ENCODE results near the gene ZBTB21. TPM values are rescaled to one million over a fixed set of nuclear protein-coding genes. Genes with fewer than 3 reads are reported as not detected.
"Not testable (repeated sequence)": the region's sequence is repeated elsewhere in the genome, so short reads cannot be mapped to it uniquely, and the experiment has no call there.

ZBTB21 gene
- polyA plus RNA-seq, 4 donors = 9.7 to 12.0 (median 11.6) TPM

GRCh38 chr21:41954654-41955499 is 55.3 kb downstream of the ZBTB21 start:
- DNase-seq (ENCODE audit: low read depth in 4 of 4, low spot score in 3 of 4) = no peak

- no peak for DNase-seq (ENCODE audit: low read depth in 4 of 4, low spot score in 3 of 4)
These were observed 56.1 kb downstream of the ZBTB21 start, which contains the start of gene C2CD2 for GRCh38 chr21:41953831-41954653. Gene C2CD2 (minus strand): TSS chr21:41954018. CDS start chr21:41953648, 370 bp downstream.

- no peak for DNase-seq (ENCODE audit: low read depth in 4 of 4, low spot score in 3 of 4)
These were observed 56.8 kb downstream of the ZBTB21 start for GRCh38 chr21:41953249-41953830.

GRCh38 chr21:41952568-41953248 is 57.5 kb downstream of the ZBTB21 start:
- DNase-seq (ENCODE audit: low read depth in 4 of 4, low spot score in 3 of 4) = no peak

GRCh38 chr21:41951876-41952567 is 58.1 kb downstream of the ZBTB21 start:
- no peak for DNase-seq (ENCODE audit: low read depth in 4 of 4, low spot score in 3 of 4)

- DNase-seq (ENCODE audit: low read depth in 4 of 4, low spot score in 3 of 4) = no peak
These were observed 59.2 kb downstream of the ZBTB21 start for GRCh38 chr21:41950941-41951351.

GRCh38 chr21:41949631-41950030 is 60.5 kb downstream of the ZBTB21 start:
- not testable (repeated sequence) for DNase-seq (ENCODE audit: low read depth in 4 of 4, low spot score in 3 of 4)

GRCh38 chr21:41948901-41949300 is 61.3 kb downstream of the ZBTB21 start:
- no peak for DNase-seq (ENCODE audit: low read depth in 4 of 4, low spot score in 3 of 4)

- DNase-seq (ENCODE audit: low read depth in 4 of 4, low spot score in 3 of 4) = no peak
These were observed 61.9 kb downstream of the ZBTB21 start for GRCh38 chr21:41948078-41948895.

- no peak for DNase-seq (ENCODE audit: low read depth in 4 of 4, low spot score in 3 of 4)
These were observed 64.2 kb downstream of the ZBTB21 start for GRCh38 chr21:41945982-41946381.

- no peak for DNase-seq (ENCODE audit: low read depth in 4 of 4, low spot score in 3 of 4)
These were observed 66.3 kb downstream of the ZBTB21 start for GRCh38 chr21:41943851-41944250.

GRCh38 chr21:41942457-41942856 is 67.7 kb downstream of the ZBTB21 start:
- no peak for DNase-seq (ENCODE audit: low read depth in 4 of 4, low spot score in 3 of 4)

- no peak for DNase-seq (ENCODE audit: low read depth in 4 of 4, low spot score in 3 of 4)
These were observed 68.2 kb downstream of the ZBTB21 start for GRCh38 chr21:41941941-41942340.

- DNase-seq (ENCODE audit: low read depth in 4 of 4, low spot score in 3 of 4) = no peak
These were observed 69.7 kb downstream of the ZBTB21 start for GRCh38 chr21:41940431-41940830.

- DNase-seq (ENCODE audit: low read depth in 4 of 4, low spot score in 3 of 4) = no peak
These were observed 70.8 kb downstream of the ZBTB21 start for GRCh38 chr21:41939391-41939790.

Measured in left renal pelvis (tissue), 4 donors.